ENCODE data around the gene TTN. TPM values are rescaled to one million over a fixed set of nuclear protein-coding genes. Genes with fewer than 3 reads are reported as not detected.

Gene TTN
- total and polyA plus RNA-seq, 2 of the 8 experiments (the other 6 are each of a cell fraction or from before 2014, with no cell fraction given), result 0.30 to 9.7 TPM

- H2BK120ac ChIP-seq (replicated peaks; ENCODE audit: low read depth, low read length), result no peak overlapping the region
- H2BK15ac ChIP-seq (ENCODE audit: low read length), result no peak overlapping the region
- no peak overlapping the region for H3K56ac ChIP-seq (replicated peaks; ENCODE audit: insufficient read length, low read depth, low read length)
- H2BK5ac ChIP-seq (ENCODE audit: low read depth, low read length), result no peak overlapping the region
- H4K91ac ChIP-seq (replicated peaks; ENCODE audit: insufficient read length, low read length), result no peak overlapping the region
- H3K23ac ChIP-seq (ENCODE audit: insufficient read length), result no peak overlapping the region
- H2BK12ac ChIP-seq (ENCODE audit: low read depth, low read length), result no peak overlapping the region
- WGBS, 2 experiments (ENCODE audit: extremely low coverage in 1 of 2, insufficient coverage in 1 of 2, insufficient read length in 1 of 2, insufficient replicate concordance in 2 of 2, low coverage in 1 of 2, low lambda C conversion rate in 2 of 2, missing lambda C conversion rate in 1 of 2), result 85% methylated on average over 4 of the region's 4 CpGs; no CpG with 5 or more reads in 1 of the 2 experiments
- H3K4me3 ChIP-seq (ENCODE audit: extremely low read depth in 1 of 4, insufficient read depth in 2 of 4, low read depth in 3 of 4, low read length in 4 of 4), result no peak overlapping the region
- H3K79me2 ChIP-seq (ENCODE audit: control insufficient read depth in 1 of 2, insufficient read depth in 2 of 2, low read length in 2 of 2), result no peaks in the 10 kb centered on the region
- no peak overlapping the region for H2BK20ac ChIP-seq (ENCODE audit: low read length)
- no peak overlapping the region for H2AFZ ChIP-seq (ENCODE audit: low read length)
- peaks cover 0 to 1% of the 10 kb centered on the region in 2 experiments for H4K20me1 ChIP-seq (replicated peaks in 1 of 2; ENCODE audit: control insufficient read depth in 1 of 2, insufficient read depth in 2 of 2, low read length in 2 of 2)
- no peak overlapping the region for H3K4ac ChIP-seq (replicated peaks; ENCODE audit: insufficient read length, low read depth, low read length)
- H3K27me3 ChIP-seq (replicated peaks in 1 of 4; ENCODE audit: control insufficient read depth in 3 of 4, extremely low read depth in 1 of 4, insufficient read depth in 3 of 4, low read length in 3 of 4), result peaks cover 0 to 1% (median 0%) of the 10 kb centered on the region in 4 experiments; a peak in 1 of 7 replicates
- FAIRE-seq (no peak), DNase-seq (ENCODE audit: low read depth in 1 of 2, low spot score in 2 of 2) (no peak)
- H4K8ac ChIP-seq (ENCODE audit: extremely low read depth, insufficient read depth, low read length), result no peak overlapping the region
- ChIA-PET POLR2A (ENCODE audit: partially characterized antibody) (interaction anchor here (1.1 kb wide), 1 partner anchor 14 kb away, joined by 3 read pairs; no protein-coding TSS in a partner anchor), CTCF (ENCODE audit: partially characterized antibody) (interaction anchor here (1.4 kb wide), 1 partner anchor 17 kb away, joined by 3 read pairs; no protein-coding TSS in a partner anchor)
- H3K14ac ChIP-seq (ENCODE audit: insufficient read length), result no peak overlapping the region
- no peaks in the 10 kb centered on the region for H3K4me1 ChIP-seq (replicated peaks in 1 of 4; ENCODE audit: control insufficient read depth in 3 of 4, insufficient read depth in 4 of 4, low read length in 3 of 4)
- peaks cover 2 to 33% (median 13%) of the 10 kb centered on the region in 4 experiments; a peak in 7 of 8 replicates for H3K36me3 ChIP-seq (ENCODE audit: control insufficient read depth in 2 of 4, insufficient read depth in 4 of 4, low read length in 3 of 4)
- H4K5ac ChIP-seq (ENCODE audit: insufficient read length, low read depth, low read length), result no peak overlapping the region
- no peak overlapping the region for H2AK5ac ChIP-seq (ENCODE audit: low read depth, low read length)
- no peaks in the 10 kb centered on the region for H3K23me2 ChIP-seq (ENCODE audit: low read depth, low read length)
- no peaks in the 10 kb centered on the region for H3K9me3 ChIP-seq (ENCODE audit: insufficient read depth in 2 of 2, low read depth in 1 of 2, low read length in 1 of 2)
- H3K79me1 ChIP-seq (ENCODE audit: low read depth, low read length), result no peaks in the 10 kb centered on the region
- no peak overlapping the region for H3K9ac ChIP-seq (replicated peaks in 1 of 4; ENCODE audit: extremely low read depth in 1 of 4, low read depth in 3 of 4, low read length in 3 of 4)
- H3K4me2 ChIP-seq (ENCODE audit: insufficient read depth in 1 of 2, low read depth in 2 of 2, low read length in 2 of 2), result no peak overlapping the region
- H3K27ac ChIP-seq (ENCODE audit: low read depth, low read length), result no peak overlapping the region
- TF ChIP-seq CHD1 (IDR thresholded peaks at IDR 0.05; ENCODE audit: low read depth, low read length), result no peak
- no peak for TF ChIP-seq RAD21 (IDR thresholded peaks at IDR 0.05 in 1 of 2, conservative IDR thresholded peaks at IDR 0.05 in 1 of 2; ENCODE audit: low read depth in 2 of 2, low read length in 2 of 2)
- no peak for TF ChIP-seq BACH1 (IDR thresholded peaks at IDR 0.05; ENCODE audit: low read length)
- no peak for TF ChIP-seq SRF (IDR thresholded peaks at IDR 0.05; ENCODE audit: low read depth, low read length)
- TF ChIP-seq ATF3 (IDR thresholded peaks at IDR 0.05; ENCODE audit: insufficient read depth, low read depth, low read length), result no peak
- no peak for TF ChIP-seq TAF1 (IDR thresholded peaks at IDR 0.05; ENCODE audit: low read depth, low read length)
- no peak for TF ChIP-seq TEAD4 (IDR thresholded peaks at IDR 0.05; ENCODE audit: low read depth, low read length)
- no peak for TF ChIP-seq EGR1 (IDR thresholded peaks at IDR 0.05; ENCODE audit: borderline replicate concordance, low read depth, low read length)
- TF ChIP-seq CEBPB (IDR thresholded peaks at IDR 0.05; ENCODE audit: low read depth, low read length), result no peak
- no peak for TF ChIP-seq ASH2L (IDR thresholded peaks at IDR 0.05; ENCODE audit: low read length)
- TF ChIP-seq CBX5 (IDR thresholded peaks at IDR 0.05; ENCODE audit: low read depth, low read length), result no peak
- TF ChIP-seq SP2 (IDR thresholded peaks at IDR 0.05; ENCODE audit: low read length), result no peak
- TF ChIP-seq POLR2A (IDR thresholded peaks at IDR 0.05; ENCODE audit: control extremely low read depth in 1 of 2, low read depth in 2 of 2, low read length in 2 of 2), result no peak
- no peak overlapping the region for H3K18ac ChIP-seq (ENCODE audit: extremely low read depth, low read length)
Measured at GRCh38 chr2:178496049-178496448, 311.2 kb downstream of the TTN start.

Measured in H1 (cell line).